Parathyroid adenoma (tissue), 2 donors: ENCODE results near the gene RNF144B.

Experiments used
- H2AFZ ChIP-seq: fragments of 300-600 bp; sonication (generic); one replicate; pipeline ENCODE4 v1.7.0; 2017; ENCODE audit warnings: antibody characterized with exemption, mild to moderate bottlenecking
- H3K27ac ChIP-seq: fragments of 300-600 bp; sonication (generic); one replicate; pipeline ENCODE4 v1.7.0; 2017
- H3K27me3 ChIP-seq: fragments of 300-600 bp; sonication (generic); one replicate; pipeline ENCODE4 v1.7.0; 2017; ENCODE audit warnings: low read length; ENCODE audit not compliant: control insufficient read depth, insufficient read depth
- H3K36me3 ChIP-seq: fragments of 300-600 bp; sonication (generic); one replicate; pipeline ENCODE4 v1.7.0; 2017; ENCODE audit warnings: low read length; ENCODE audit not compliant: control insufficient read depth, insufficient read depth
- H3K4me1 ChIP-seq: fragments of 300-600 bp; sonication (generic); one replicate; pipeline ENCODE4 v1.7.0; 2017; ENCODE audit warnings: control low read depth
- H3K4me2 ChIP-seq: fragments of 300-600 bp; sonication (generic); one replicate; pipeline ENCODE4 v1.7.0; 2017; ENCODE audit warnings: low read length
- H3K4me3 ChIP-seq: fragments of 300-600 bp; sonication (generic); one replicate; pipeline ENCODE4 v1.7.0; 2017; ENCODE audit warnings: low read depth, low read length
- H3K79me2 ChIP-seq: fragments of 300-600 bp; sonication (generic); one replicate; pipeline ENCODE4 v1.7.0; 2017; ENCODE audit warnings: control low read depth
- H3K9ac ChIP-seq: fragments of 300-600 bp; sonication (generic); one replicate; pipeline ENCODE4 v1.7.0; 2017; ENCODE audit warnings: mild to moderate bottlenecking
- H3K9me3 ChIP-seq: fragments of 300-600 bp; sonication (generic); one replicate; pipeline ENCODE4 v1.7.0; 2017; ENCODE audit warnings: low read length; ENCODE audit not compliant: control insufficient read depth
- TF ChIP-seq, protein P1 (sequence below): fragments of 300-600 bp; sonication (generic); IDR thresholded peaks from one replicate; pipeline ENCODE4 v1.7.0; 2017; ENCODE audit warnings: antibody characterized with exemption, mild to moderate bottlenecking
- donor health status: primary hyperparathyroidism.

RNF144B gene

GRCh38 chr6:18413381-18413780 lies 26.2 kb downstream of the RNF144B start:
- no peaks in the 10 kb centered on the region for H3K79me2 ChIP-seq
- no peak overlapping the region for H3K4me3 ChIP-seq
- no peaks in the 10 kb centered on the region for H3K36me3 ChIP-seq
- no peaks in the 10 kb centered on the region for H3K4me1 ChIP-seq
- H2AFZ ChIP-seq: no peak overlapping the region
- H3K9me3 ChIP-seq: no peaks in the 10 kb centered on the region
- no peaks in the 10 kb centered on the region for H3K27me3 ChIP-seq
- no peak overlapping the region for H3K27ac ChIP-seq
- H3K4me2 ChIP-seq: no peak overlapping the region
- no peak overlapping the region for H3K9ac ChIP-seq
- TF ChIP-seq, protein P1, sequence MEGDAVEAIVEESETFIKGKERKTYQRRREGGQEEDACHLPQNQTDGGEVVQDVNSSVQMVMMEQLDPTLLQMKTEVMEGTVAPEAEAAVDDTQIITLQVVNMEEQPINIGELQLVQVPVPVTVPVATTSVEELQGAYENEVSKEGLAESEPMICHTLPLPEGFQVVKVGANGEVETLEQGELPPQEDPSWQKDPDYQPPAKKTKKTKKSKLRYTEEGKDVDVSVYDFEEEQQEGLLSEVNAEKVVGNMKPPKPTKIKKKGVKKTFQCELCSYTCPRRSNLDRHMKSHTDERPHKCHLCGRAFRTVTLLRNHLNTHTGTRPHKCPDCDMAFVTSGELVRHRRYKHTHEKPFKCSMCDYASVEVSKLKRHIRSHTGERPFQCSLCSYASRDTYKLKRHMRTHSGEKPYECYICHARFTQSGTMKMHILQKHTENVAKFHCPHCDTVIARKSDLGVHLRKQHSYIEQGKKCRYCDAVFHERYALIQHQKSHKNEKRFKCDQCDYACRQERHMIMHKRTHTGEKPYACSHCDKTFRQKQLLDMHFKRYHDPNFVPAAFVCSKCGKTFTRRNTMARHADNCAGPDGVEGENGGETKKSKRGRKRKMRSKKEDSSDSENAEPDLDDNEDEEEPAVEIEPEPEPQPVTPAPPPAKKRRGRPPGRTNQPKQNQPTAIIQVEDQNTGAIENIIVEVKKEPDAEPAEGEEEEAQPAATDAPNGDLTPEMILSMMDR: no peak

- Histone ChIP-seq H3K27me3 (no peaks in the 10 kb centered on the region), H3K36me3 (no peaks in the 10 kb centered on the region), H3K4me2 (no peak overlapping the region), H3K9ac (no peak overlapping the region), H3K27ac (no peak overlapping the region), H3K4me1 (no peaks in the 10 kb centered on the region), H3K9me3 (no peaks in the 10 kb centered on the region), H2AFZ (no peak overlapping the region), H3K4me3 (no peak overlapping the region), H3K79me2 (no peaks in the 10 kb centered on the region)
- TF ChIP-seq, protein P1: no peak
These were observed 27.0 kb downstream of the RNF144B start for GRCh38 chr6:18414116-18414515.

GRCh38 chr6:18415207-18415606 lies 28.1 kb downstream of the RNF144B start:
- TF ChIP-seq, protein P1: no peak
- no peak overlapping the region for H3K4me2 ChIP-seq
- H3K27ac ChIP-seq: no peak overlapping the region
- no peak overlapping the region for H3K4me3 ChIP-seq
- no peaks in the 10 kb centered on the region for H3K27me3 ChIP-seq
- no peaks in the 10 kb centered on the region for H3K9me3 ChIP-seq
- no peaks in the 10 kb centered on the region for H3K4me1 ChIP-seq
- H3K9ac ChIP-seq: no peak overlapping the region
- no peaks in the 10 kb centered on the region for H3K79me2 ChIP-seq
- H2AFZ ChIP-seq: no peak overlapping the region
- H3K36me3 ChIP-seq: no peaks in the 10 kb centered on the region

GRCh38 chr6:18415671-18416340 lies 28.7 kb downstream of the RNF144B start:
- H3K27me3 ChIP-seq: no peaks in the 10 kb centered on the region
- TF ChIP-seq, protein P1: no peak
- no peak overlapping the region for H3K4me2 ChIP-seq
- H3K79me2 ChIP-seq: no peaks in the 10 kb centered on the region
- no peaks in the 10 kb centered on the region for H3K9me3 ChIP-seq
- H3K27ac ChIP-seq: no peak overlapping the region
- H2AFZ ChIP-seq: no peak overlapping the region
- H3K4me3 ChIP-seq: no peak overlapping the region
- H3K4me1 ChIP-seq: no peaks in the 10 kb centered on the region
- H3K36me3 ChIP-seq: no peaks in the 10 kb centered on the region
- no peak overlapping the region for H3K9ac ChIP-seq

GRCh38 chr6:18416341-18416679 lies 29.2 kb downstream of the RNF144B start:
- Histone ChIP-seq H2AFZ (no peak overlapping the region), H3K4me1 (no peaks in the 10 kb centered on the region), H3K9ac (no peak overlapping the region), H3K9me3 (no peaks in the 10 kb centered on the region), H3K4me3 (no peak overlapping the region), H3K36me3 (no peaks in the 10 kb centered on the region), H3K79me2 (no peaks in the 10 kb centered on the region), H3K27me3 (no peaks in the 10 kb centered on the region), H3K4me2 (no peak overlapping the region), H3K27ac (no peak overlapping the region)
- TF ChIP-seq, protein P1: no peak
